Mucosa of descending colon (tissue), 3 donors: Measurements from ENCODE around the gene FBXO45. TPM values are rescaled to one million over a fixed set of nuclear protein-coding genes. Genes with fewer than 3 reads are reported as not detected.

Source experiments
- ATAC-seq: fragments of 200-7000 bp; cut with Tn5 transposase; one replicate; pipeline ENCODE4 v1.9.1; 2020; ENCODE audit warnings: mild to moderate bottlenecking, moderate library complexity
- DNase-seq, 3 donors: peaks; one replicate each; pipeline ENCODE4 v3.0.0-alpha.2; 2020
- H3K36me3 ChIP-seq: fragments of 200-600 bp; one replicate; pipeline ENCODE4 v1.8.0; 2021; ENCODE audit warnings: low read depth, mild to moderate bottlenecking
- H3K4me1 ChIP-seq: fragments of 200-600 bp; one replicate; pipeline ENCODE4 v1.8.0; 2021; ENCODE audit warnings: low read depth, mild to moderate bottlenecking
- H3K4me3 ChIP-seq: fragments of 200-600 bp; one replicate; pipeline ENCODE4 v1.8.0; 2021; ENCODE audit warnings: mild to moderate bottlenecking
- H3K9me3 ChIP-seq: fragments of 200-600 bp; one replicate; pipeline ENCODE4 v1.8.0; 2021; ENCODE audit warnings: mild to moderate bottlenecking
- CTCF ChIP-seq: fragments of 200-600 bp; IDR thresholded peaks from one replicate; pipeline ENCODE4 v1.8.0; 2022; ENCODE audit warnings: antibody characterized with exemption, mild to moderate bottlenecking
- intact Hi-C, 2 donors: fragments of 100-400 bp; cut with DNase I in 1 of 2; cut with micrococcal nuclease in 1 of 2; formaldehyde crosslinking; loops; one replicate each; pipeline versions ENCODE4 v1.11.0 to v1.11.1; 2022; cut with DNase I, micrococcal nuclease
- total RNA-seq, 3 donors: library from RNA; stranded (reverse); fragmentation: NEBNext Ultra II Directional in 2 of 3; extraction: Animal tissue kit (Norgen Biotek cat#: 25700) in 2 of 3; gene quantifications; one replicate each; pipeline versions ENCODE4 v1.2.1 to v1.2.4, GENCODE V29; 2021 to 2023
- donor health status: DM: no; HTN: no; CAD: no; lungs with moderate emphysema.
- donor health status: DM: no; HTN: no; CAD: no.
- donor health status: DM: no; HTN: yes; CAD: no.

FBXO45 gene
- total RNA-seq, 3 donors from 2014 or later = 7.5 to 12.7 (median 9.9) TPM

- TF ChIP-seq CTCF = no peak
- Histone ChIP-seq H3K4me1 (no peaks in the 10 kb centered on the region), H3K36me3 (no peaks in the 10 kb centered on the region), H3K9me3 (no peaks in the 10 kb centered on the region), H3K4me3 (no peak overlapping the region)
- DNase-seq (no peak), ATAC-seq (no peak)
- intact Hi-C loops = no loop called here
These were observed 35.2 kb downstream of the FBXO45 start for GRCh38 chr3:196603683-196604082.

GRCh38 chr3:196604548-196604947 is 36.1 kb downstream of the FBXO45 start:
- intact Hi-C loops = no loop called here
- Histone ChIP-seq H3K36me3 (no peaks in the 10 kb centered on the region), H3K4me1 (peaks cover under 1% of the 10 kb centered on the region), H3K4me3 (no peak overlapping the region), H3K9me3 (no peaks in the 10 kb centered on the region)
- no peak for TF ChIP-seq CTCF
- ATAC-seq = no peak
- DNase-seq = no peak

- no peak overlapping the region for H3K4me3 ChIP-seq
- no peaks in the 10 kb centered on the region for H3K36me3 ChIP-seq
- ATAC-seq (no peak), DNase-seq (no peak)
- no peak for TF ChIP-seq CTCF
- intact Hi-C loops = loop anchor here (5.0 kb wide), 2 partner anchors 74 to 79 kb away; no protein-coding TSS in a partner anchor
- peaks cover 8% of the 10 kb centered on the region for H3K4me1 ChIP-seq
- no peaks in the 10 kb centered on the region for H3K9me3 ChIP-seq
These were observed 40.2 kb downstream of the FBXO45 start for GRCh38 chr3:196608693-196609092.

- intact Hi-C loops = loop anchor here (5.0 kb wide), 2 partner anchors 73 to 78 kb away; no protein-coding TSS in a partner anchor
- ATAC-seq = peak; percentile 100
- Histone ChIP-seq H3K4me3 (no peak overlapping the region), H3K9me3 (no peaks in the 10 kb centered on the region), H3K4me1 (peaks cover 8% of the 10 kb centered on the region), H3K36me3 (no peaks in the 10 kb centered on the region)
- DNase-seq = peak; percentile 94 to 96 (median 95)
- peak; percentile 60 for TF ChIP-seq CTCF
These were observed 40.9 kb downstream of the FBXO45 start for GRCh38 chr3:196609343-196609775.

GRCh38 chr3:196609805-196610515 is 41.5 kb downstream of the FBXO45 start:
- intact Hi-C loops = loop anchor here (5.0 kb wide), 2 partner anchors 72 to 77 kb away; no protein-coding TSS in a partner anchor
- H3K36me3 ChIP-seq = no peaks in the 10 kb centered on the region
- ATAC-seq (no peak), DNase-seq (no peak)
- peaks cover 8% of the 10 kb centered on the region for H3K4me1 ChIP-seq
- H3K9me3 ChIP-seq = no peaks in the 10 kb centered on the region
- no peak for TF ChIP-seq CTCF
- no peak overlapping the region for H3K4me3 ChIP-seq
